Ovary (tissue), 3 donors: ENCODE data around the gene PRCD.

Experiments
- POLR2A ChIP-seq: fragments of 450-650 bp; IDR thresholded peaks from one replicate; pipeline ENCODE4 v1.6.1; 2017; ENCODE audit warnings: antibody characterized with exemption, mild to moderate bottlenecking, moderate library complexity
- TF ChIP-seq, protein P1 (sequence below), 3 donors: fragments of 450-650 bp in 2 of 3; fragments of 200-600 bp in 1 of 3; IDR thresholded peaks; one replicate each; pipeline versions ENCODE4 v1.5.1 to v1.8.0; 2016 to 2022; ENCODE audit warnings: antibody characterized with exemption in 3 of 3, mild to moderate bottlenecking in 1 of 3
- donor health status: DM: no; HTN: no; CAD: no.

DNA sequence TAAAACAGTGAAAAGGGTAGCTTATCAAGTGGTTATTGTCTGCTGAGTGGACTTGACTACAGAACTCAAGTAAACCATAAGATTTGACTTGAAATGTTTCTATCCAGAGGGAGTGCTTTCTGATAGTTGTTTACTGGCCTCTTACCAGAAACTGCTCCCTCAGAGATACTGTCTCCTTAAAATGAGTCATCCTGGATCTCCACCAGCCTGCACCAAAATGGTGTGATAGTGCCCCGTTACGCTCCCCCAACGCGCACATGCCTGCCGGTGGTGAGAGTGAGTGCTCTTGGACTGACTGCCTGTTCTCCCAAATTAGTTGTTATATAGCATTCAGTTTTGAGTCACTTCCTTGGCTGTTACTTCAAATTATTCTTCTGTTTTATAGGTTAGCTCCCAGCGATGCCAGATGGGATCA lies 22.9 kb downstream of the PRCD start:
- TF ChIP-seq POLR2A, result no peak
- TF ChIP-seq, protein P1, sequence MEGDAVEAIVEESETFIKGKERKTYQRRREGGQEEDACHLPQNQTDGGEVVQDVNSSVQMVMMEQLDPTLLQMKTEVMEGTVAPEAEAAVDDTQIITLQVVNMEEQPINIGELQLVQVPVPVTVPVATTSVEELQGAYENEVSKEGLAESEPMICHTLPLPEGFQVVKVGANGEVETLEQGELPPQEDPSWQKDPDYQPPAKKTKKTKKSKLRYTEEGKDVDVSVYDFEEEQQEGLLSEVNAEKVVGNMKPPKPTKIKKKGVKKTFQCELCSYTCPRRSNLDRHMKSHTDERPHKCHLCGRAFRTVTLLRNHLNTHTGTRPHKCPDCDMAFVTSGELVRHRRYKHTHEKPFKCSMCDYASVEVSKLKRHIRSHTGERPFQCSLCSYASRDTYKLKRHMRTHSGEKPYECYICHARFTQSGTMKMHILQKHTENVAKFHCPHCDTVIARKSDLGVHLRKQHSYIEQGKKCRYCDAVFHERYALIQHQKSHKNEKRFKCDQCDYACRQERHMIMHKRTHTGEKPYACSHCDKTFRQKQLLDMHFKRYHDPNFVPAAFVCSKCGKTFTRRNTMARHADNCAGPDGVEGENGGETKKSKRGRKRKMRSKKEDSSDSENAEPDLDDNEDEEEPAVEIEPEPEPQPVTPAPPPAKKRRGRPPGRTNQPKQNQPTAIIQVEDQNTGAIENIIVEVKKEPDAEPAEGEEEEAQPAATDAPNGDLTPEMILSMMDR (IDR thresholded peaks at IDR 0.05), result no peak
